Measurements from ENCODE around the gene GPRC5D. TPM values are rescaled to one million over a fixed set of nuclear protein-coding genes. Genes with fewer than 3 reads are reported as not detected.
A peak's percentile ranks its signal among the peaks of the same experiment; 100 is the strongest.

The GPRC5D gene
- total and polyA plus RNA-seq, 2 experiments from 2014 or later: 0.35 TPM; not detected in 1

DNA sequence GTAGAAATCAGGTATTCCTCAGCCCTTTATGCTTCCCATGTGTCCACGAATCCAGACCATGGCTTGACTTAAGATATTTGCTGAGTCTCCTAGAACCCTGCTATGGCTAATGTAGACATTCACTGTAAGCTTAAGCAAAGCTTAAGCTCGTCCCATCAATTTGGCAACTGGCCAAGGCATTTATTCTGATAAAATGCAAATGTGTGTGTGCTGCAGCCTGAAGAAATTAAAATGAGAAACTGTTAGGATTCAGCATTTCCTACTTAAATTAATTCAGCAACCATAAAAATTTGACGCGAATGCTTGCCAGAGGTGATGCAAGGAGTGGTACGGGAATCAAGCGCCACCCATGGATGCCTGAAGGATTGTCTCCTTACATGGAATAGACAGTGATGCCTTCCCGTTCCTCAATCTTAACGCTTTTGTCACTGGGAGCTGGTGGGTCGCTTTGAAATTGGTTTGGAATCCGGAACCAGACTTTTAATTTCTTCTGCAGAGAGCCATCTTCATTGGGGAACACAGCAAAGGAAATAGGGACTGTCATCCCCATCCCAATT is 34.9 kb upstream of the GPRC5D start:
- no peaks in the 10 kb centered on the region for H3K9me3 ChIP-seq (ENCODE audit: low read depth)
- DNase-seq (ENCODE audit: low read depth in 1 of 2, low spot score in 1 of 2): no peak
- peaks cover 17% of the 10 kb centered on the region for H3K36me3 ChIP-seq
- TF ChIP-seq, protein P1, sequence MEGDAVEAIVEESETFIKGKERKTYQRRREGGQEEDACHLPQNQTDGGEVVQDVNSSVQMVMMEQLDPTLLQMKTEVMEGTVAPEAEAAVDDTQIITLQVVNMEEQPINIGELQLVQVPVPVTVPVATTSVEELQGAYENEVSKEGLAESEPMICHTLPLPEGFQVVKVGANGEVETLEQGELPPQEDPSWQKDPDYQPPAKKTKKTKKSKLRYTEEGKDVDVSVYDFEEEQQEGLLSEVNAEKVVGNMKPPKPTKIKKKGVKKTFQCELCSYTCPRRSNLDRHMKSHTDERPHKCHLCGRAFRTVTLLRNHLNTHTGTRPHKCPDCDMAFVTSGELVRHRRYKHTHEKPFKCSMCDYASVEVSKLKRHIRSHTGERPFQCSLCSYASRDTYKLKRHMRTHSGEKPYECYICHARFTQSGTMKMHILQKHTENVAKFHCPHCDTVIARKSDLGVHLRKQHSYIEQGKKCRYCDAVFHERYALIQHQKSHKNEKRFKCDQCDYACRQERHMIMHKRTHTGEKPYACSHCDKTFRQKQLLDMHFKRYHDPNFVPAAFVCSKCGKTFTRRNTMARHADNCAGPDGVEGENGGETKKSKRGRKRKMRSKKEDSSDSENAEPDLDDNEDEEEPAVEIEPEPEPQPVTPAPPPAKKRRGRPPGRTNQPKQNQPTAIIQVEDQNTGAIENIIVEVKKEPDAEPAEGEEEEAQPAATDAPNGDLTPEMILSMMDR (IDR thresholded peaks at IDR 0.05; ENCODE audit: low read depth, low read length): no peak
- no peak overlapping the region for H3K4me3 ChIP-seq
- H3K4me1 ChIP-seq (ENCODE audit: low read depth): no peaks in the 10 kb centered on the region
- H3K27ac ChIP-seq: no peak overlapping the region
- no peaks in the 10 kb centered on the region for H3K27me3 ChIP-seq

DNA sequence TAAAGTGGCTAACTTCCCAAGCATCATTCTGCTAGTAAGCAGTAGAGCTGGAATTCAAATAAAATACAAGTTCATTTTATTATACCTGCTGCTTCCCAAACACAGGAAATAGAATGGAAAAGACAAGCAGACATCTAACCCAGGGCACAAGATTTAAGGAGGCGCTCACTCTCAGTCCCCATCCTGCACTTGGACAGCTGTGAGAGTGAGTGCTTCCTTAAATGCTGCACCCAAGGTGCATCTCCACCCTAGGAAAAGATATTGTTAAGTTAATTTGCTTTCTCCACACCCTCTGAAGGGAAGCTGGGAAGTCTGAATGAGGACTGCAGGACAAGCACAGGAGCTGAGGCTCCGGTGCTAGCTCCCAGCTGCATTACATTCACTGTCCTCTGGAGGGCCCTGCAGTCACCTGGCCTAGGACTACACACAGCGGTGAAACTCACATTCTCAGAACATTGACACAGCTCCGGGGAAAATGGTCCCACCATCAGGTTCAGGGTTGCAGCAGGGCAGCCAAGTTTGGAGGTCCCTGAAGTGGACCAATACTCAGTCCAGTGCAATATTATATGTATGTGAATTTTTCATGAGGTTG is 33.9 kb upstream of the GPRC5D start:
- H3K4me1 ChIP-seq (ENCODE audit: low read depth): no peaks in the 10 kb centered on the region
- peak; percentile 38 to 41 for DNase-seq (ENCODE audit: low read depth in 1 of 2, low spot score in 1 of 2)
- H3K4me3 ChIP-seq: no peak overlapping the region
- H3K9me3 ChIP-seq (ENCODE audit: low read depth): no peaks in the 10 kb centered on the region
- no peak overlapping the region for H3K27ac ChIP-seq
- TF ChIP-seq, protein P1 (IDR thresholded peaks at IDR 0.05; ENCODE audit: low read depth, low read length): peak; percentile 53
- H3K27me3 ChIP-seq: no peaks in the 10 kb centered on the region
- H3K36me3 ChIP-seq: peaks cover 17% of the 10 kb centered on the region

DNA sequence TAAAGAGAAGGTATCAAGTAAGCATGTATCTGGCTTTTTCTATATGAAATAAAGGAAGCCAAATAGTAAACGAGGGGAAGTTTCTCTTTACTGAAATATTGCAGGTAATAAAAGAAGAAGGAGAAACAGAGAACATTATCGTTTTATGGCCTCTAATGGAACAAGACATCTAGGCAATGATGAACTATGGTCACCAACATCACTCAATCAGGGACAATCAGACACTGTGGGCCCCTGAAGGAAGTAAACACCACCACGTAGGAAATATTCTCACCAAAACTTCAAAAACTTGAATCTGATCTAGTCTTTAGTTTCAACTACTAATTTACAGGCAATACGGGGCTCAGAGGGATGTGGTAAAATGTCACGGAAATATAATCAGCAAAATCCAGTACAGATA is 32.2 kb upstream of the GPRC5D start:
- no peak overlapping the region for H3K27ac ChIP-seq
- no peaks in the 10 kb centered on the region for H3K27me3 ChIP-seq
- H3K9me3 ChIP-seq (ENCODE audit: low read depth): no peaks in the 10 kb centered on the region
- peaks cover 17% of the 10 kb centered on the region for H3K36me3 ChIP-seq
- TF ChIP-seq, protein P1 (IDR thresholded peaks at IDR 0.05; ENCODE audit: low read depth, low read length): no peak
- H3K4me1 ChIP-seq (ENCODE audit: low read depth): peaks cover 8% of the 10 kb centered on the region
- no peak overlapping the region for H3K4me3 ChIP-seq
- no peak for DNase-seq (ENCODE audit: low read depth in 1 of 2, low spot score in 1 of 2)

DNA sequence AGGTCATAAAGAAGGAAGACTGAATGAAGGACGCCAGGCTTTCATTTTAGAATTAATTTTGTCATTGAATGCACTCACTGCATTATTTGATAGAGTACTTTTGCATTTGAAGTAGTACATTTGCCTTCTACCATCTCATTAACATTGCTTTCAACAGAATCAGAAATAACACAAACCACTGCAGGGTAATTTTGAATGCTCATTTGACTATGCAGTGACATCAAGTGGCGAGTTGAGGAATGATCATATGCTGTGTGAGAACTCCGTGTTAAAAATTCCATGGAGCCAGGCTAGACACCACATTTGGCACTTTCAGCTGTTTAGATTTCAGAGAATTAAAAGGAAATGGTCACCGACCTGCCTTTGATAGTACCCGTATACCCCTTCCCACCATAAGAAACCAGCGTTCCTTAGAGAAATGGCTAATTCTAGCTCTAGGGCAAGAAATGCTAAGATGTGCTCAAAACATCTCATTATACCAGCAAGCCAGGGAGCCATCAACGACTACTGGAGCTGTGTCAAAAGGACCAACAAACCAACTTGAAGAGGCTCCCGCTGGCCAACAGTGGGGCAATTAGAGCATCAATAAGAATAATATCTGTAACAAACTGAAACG is 31.6 kb upstream of the GPRC5D start:
- peak; percentile 39 to 78 for DNase-seq (ENCODE audit: low read depth in 1 of 2, low spot score in 1 of 2)
- TF ChIP-seq, protein P1 (IDR thresholded peaks at IDR 0.05; ENCODE audit: low read depth, low read length): peak; percentile 72

DNA sequence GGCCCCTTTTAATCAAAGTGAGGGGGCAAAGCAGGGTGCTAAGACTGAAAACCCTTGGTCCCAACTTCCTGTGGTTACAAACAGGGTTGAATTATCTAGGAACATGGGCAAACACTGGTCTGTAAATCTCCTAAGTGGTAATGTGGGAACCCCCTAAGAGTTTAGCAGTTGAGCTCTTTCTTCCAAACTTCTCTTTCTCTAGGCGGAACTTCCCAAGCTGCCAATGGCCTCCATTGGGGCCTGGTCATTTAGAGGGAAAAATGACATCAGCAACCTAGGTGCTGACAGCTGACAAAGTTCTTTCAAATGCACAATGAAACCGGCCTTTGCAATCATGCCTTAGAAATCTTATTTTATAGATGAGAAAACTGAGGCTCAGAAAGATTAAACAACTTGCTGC is 30.4 kb upstream of the GPRC5D start:
- Histone ChIP-seq H3K27ac (no peak overlapping the region), H3K4me1 (ENCODE audit: low read depth) (peaks cover 8% of the 10 kb centered on the region), H3K36me3 (peaks cover 6% of the 10 kb centered on the region), H3K9me3 (ENCODE audit: low read depth) (no peaks in the 10 kb centered on the region), H3K27me3 (no peaks in the 10 kb centered on the region), H3K4me3 (no peak overlapping the region)
- DNase-seq (ENCODE audit: low read depth in 1 of 2, low spot score in 1 of 2): no peak
- TF ChIP-seq, protein P1 (IDR thresholded peaks at IDR 0.05; ENCODE audit: low read depth, low read length): no peak

More for the DNA sequence above, 31.6 kb upstream of the GPRC5D start:
- Histone ChIP-seq H3K27ac (no peak overlapping the region), H3K27me3 (no peaks in the 10 kb centered on the region), H3K36me3 (peaks cover 14% of the 10 kb centered on the region), H3K9me3 (ENCODE audit: low read depth) (no peaks in the 10 kb centered on the region), H3K4me3 (no peak overlapping the region), H3K4me1 (ENCODE audit: low read depth) (peaks cover 8% of the 10 kb centered on the region)
